Measurements from ENCODE around the gene SOX14. TPM values are rescaled to one million over a fixed set of nuclear protein-coding genes. Genes with fewer than 3 reads are reported as not detected.

SOX14 gene
- total RNA-seq, 1 donor from 2014 or later, result not detected

DNA sequence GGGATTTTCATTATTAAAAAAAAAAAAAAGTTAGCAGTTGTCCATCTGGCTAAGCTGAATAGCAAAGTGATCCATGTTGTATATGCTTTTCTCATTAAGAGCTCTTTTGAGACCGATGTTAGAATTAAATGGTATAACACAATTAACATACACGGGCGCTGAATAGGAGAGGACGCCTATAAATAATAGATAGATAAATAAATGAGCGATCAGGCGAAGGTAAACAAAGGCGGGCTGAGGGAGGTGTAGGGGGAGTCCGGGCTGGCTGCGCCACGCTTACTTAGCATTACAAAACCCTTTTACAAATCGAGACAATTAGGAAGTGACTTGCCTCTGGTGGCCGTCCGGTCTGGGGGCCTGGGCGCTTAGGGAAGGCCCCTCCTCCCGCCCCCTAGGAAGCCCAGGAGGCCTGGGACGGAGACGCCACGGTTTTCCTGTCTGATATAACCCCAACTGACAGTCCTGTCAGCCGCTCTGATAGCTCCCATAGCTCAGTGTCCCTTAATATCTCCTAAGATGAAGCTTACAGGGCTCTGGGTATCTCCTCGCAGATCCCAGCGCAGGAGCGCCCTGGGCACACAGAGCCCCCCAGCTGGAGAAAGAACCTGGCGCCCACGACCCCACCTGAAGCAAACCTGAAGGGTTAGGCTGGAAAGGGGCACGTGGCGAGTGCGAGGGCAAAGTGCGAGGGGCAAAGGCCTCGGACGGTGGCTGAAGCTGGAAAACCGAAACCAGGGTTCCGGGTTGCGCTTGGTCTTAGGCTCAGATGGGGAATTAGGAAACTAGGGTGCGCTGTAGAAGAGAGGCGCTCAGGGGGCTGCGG lies 3.6 kb downstream of the SOX14 start:
- DNase-seq (ENCODE audit: low spot score in 2 of 2) (no peak), FAIRE-seq (no peak)

DNA sequence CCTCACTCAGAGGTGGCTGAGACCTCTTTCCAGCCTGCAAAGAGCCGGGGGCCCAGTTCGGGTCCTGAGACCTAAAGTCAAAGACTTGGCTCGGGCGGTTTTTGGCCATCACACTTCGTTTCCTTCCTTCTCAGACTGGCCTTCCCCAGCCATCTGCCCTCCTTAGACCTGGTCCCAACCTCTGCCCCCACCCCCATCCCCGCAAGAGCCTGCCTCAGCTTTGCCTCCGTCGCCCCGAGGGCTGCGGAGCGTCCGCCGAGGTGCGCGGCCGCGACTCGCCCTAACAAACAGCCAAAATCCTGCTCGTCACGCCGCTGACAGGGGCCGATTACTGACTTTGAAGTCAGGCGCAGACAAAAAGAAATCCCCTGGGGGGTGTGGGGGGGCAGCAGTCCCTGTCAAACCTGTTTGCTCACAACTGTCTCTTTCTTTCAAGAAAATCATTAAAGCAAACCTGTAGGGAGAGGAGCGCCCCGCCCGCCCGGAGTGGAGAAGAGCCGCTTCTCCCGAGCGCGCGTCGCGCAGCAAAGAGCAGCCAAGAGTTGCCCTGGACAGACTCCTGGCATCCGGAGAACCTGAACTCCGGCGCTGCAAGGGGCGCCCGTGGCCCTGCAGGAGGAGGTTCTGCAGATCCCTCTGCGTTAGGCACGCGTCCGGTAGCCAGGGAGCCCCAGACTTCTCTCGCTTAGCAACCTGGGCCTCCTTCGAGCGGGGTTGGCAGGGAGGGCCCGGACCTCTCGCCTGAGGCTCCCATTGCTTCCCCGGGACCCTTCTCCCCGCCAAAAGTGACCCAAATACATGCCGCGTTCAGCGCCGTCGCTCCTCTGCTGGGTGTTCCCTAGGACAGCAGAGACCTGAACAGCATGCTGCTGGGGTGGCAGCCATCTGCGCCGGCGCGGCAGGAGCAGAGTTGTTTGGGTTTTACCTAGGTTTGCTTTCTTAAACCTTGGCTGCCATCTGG lies 4.5 kb downstream of the SOX14 start:
- no peak for FAIRE-seq

DNA sequence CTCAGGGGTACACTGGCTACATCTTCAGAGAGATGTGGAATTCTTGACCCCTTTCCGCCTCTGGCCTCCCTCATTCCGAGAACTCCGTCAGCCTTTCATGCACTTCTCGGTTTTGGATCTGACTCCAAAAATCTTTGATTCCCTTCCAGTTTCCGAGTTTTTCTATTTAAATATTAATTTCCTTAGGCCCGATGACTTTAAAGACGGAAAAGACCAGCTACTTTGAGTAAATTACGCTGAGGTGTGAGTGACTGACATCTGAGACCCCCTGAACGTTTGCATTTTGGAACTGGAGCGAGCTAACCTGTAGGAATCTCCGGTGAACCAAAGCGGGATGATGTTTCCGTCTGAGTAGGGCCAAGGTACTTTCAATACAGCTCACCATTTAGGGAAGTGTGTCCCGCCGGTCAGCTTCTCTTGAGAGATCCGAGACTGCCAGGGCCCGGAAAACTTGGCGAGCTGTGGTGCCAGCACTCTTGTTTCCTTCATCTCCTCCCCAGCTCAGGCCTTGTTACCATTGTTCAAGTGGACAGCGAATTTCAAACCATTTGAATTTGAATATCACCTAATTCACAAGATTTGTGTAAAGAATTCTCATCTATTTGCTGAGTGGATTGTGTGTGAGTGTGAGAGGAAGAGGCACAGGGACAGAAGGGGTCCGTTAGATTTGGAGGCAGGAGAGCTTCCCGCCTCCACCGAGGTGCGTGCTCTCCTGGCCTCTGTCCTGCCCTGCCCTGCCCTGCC lies 5.4 kb downstream of the SOX14 start:
- FAIRE-seq (no peak), DNase-seq (ENCODE audit: low spot score in 2 of 2) (no peak)

More for the DNA sequence above, 4.5 kb downstream of the SOX14 start:
- no peak for DNase-seq (ENCODE audit: low spot score in 2 of 2)

DNA sequence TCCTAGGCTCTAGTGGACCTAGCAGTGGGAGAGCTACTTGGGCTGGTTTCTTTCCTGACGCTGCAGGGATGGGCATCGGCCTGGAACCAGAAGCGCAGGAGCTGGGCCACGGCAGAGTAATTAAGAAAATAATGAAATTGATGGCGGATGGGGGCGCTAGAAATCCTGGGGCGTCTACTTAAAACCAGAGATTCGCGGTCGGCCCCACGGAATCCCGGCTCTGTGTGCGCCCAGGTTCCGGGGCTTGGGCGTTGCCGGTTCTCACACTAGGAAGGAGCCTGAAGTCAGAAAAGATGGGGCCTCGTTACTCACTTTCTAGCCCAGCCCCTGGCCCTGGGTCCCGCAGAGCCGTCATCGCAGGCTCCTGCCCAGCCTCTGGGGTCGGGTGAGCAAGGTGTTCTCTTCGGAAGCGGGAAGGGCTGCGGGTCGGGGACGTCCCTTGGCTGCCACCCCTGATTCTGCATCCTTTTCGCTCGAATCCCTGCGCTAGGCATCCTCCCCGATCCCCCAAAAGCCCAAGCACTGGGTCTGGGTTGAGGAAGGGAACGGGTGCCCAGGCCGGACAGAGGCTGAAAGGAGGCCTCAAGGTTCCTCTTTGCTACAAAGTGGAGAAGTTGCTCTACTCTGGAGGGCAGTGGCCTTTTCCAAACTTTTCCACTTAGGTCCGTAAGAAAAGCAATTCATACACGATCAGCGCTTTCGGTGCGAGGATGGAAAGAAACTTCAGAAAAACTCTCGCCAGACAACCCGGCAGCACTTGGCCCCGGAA lies 6.1 kb downstream of the SOX14 start:
- FAIRE-seq, result no peak
- no peak for DNase-seq (ENCODE audit: low spot score in 2 of 2)

GRCh38 chr3:137770835-137771399 lies 6.8 kb downstream of the SOX14 start:
- no peak for FAIRE-seq
- DNase-seq (ENCODE audit: low spot score in 2 of 2), result no peak

- no peak for FAIRE-seq
- DNase-seq (ENCODE audit: low spot score in 2 of 2), result no peak
Observed at GRCh38 chr3:137771401-137772213, 7.5 kb downstream of the SOX14 start.

- no peak for DNase-seq (ENCODE audit: low spot score in 2 of 2)
- no peak for FAIRE-seq
Observed at GRCh38 chr3:137772214-137772955, 8.3 kb downstream of the SOX14 start.

DNA sequence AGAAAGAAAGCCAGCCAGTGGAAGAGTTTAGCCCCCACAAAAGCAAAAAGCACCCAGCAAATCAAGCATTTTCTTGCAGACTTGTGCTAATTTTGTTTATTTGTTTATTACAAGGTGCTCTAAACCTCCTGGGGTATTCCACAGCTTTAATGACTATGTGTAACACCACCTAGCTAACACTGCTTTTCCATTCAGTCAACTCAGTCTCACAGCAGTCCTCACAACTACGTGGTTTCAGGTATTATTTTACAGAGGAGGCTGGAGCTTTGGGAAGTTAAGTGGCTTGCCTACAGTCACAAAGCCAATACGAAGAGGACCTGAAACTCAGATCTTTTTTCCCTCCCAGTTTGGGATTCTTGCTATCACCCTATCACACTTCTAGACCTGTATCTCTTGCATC lies 14.8 kb downstream of the SOX14 start:
- DNase-seq (ENCODE audit: low spot score in 2 of 2), result no peak
- FAIRE-seq, result no peak

DNA sequence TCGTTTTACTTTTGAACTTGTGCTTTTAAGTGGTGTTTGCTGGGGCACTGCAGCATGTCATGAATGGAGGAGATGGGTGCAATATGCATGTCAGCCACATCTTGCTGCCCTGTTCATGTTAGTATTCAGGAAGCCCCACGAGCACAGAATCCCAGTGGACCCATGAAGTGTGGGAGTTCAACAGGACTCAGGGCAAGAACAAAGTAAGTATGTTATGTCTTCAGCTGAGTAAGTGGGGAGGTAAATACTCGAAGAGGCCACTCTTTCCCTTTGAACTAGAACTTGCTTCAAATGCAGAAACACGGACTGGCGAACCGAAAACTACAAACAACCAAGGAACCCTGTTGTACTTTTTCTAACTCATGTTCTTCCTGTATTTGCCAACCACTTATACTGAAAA lies 23.4 kb downstream of the SOX14 start:
- no peak for FAIRE-seq
- DNase-seq (ENCODE audit: low spot score in 2 of 2), result no peak

DNA sequence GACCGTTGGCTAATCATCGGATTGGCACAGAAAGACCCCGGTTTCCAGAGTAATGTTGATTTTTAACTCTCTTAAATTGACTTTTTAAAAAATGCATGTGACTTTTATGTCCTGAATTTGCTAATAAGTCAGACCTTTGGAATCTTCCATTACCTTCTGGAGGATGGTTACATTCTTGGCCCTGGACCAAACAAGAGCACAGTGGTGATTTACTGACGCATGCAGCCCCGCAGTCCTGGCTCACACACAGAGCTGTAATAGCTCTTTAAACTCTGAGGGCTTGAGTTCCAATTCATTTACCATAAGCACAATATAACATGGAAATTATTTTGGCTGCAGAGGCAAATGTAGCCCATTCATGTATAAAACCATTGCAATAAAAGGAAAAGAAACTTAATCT lies 25.1 kb downstream of the SOX14 start:
- FAIRE-seq (no peak), DNase-seq (ENCODE audit: low spot score in 2 of 2) (no peak)

DNA sequence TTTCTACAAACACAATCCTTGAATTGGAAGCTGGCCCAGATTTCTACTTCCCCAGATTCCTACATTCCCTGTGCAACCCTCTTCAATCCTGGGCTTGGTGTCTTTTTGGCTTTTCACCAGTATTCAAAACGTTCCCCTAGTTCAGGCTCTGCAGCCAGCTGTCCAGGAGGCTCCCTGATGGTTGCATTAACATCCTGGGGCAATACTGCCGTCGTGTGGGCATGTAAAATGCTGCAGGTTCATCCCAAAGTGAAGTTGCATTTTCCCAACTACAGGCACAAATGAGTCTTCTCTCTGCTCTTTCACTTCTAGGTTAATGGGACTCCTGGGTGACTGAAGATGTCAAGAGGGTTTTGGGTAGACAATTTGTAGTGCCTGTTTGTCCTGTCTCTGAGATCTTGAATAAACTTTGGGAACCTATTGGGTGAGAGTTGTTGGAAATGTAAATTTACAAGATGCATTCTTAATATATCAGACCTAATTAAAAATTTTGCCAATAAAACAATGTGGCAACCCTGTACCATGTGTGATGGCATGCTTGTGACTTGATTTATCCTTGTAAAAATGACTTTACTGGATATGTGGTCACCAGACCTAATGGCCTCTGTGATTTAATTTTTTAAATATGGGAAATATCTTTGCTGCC lies 28.6 kb downstream of the SOX14 start:
- DNase-seq (ENCODE audit: low spot score in 2 of 2) (no peak), FAIRE-seq (no peak)

DNA sequence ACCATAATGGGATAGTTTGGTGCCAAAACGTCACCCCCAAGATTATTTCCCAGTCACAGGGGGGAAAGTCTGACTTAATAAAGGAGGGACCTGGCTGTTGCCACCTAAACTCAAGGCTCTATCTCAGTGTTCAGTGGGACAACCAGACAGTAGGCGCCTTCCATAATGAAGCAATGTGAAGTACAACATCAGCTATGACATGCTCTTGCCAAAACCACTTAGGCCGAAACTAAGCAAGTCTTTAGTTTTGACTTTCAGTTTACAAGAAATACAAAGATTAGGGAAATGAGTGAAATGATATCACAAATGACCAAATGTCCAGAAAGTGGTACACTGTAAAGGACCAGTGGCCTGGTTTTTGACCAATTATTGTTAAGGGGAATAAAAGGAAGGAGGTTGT lies 32.9 kb downstream of the SOX14 start:
- DNase-seq (ENCODE audit: low spot score in 2 of 2), result no peak
- no peak for FAIRE-seq

- DNase-seq (ENCODE audit: low spot score in 2 of 2), result no peak
Observed at GRCh38 chr3:137803215-137803614, 39.1 kb downstream of the SOX14 start.

DNA sequence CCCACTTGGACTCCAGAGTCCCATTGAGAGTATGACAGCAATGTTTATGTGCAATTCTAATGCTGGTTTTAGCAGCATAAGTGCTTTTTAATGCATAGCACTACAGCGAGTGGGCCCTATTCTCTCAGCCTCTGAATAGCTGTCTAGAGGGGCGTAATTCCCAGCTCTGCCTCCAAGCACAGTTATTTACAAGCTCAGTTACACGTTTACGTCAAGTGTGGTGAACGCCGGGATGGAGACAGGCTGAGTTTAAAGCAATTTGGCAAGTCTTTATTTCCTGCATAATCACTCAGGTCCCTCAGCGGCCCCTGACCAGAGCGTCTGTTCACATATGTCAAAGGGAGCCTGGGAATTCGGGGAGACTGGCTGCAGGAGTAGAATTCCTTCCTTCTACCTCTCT lies 43.9 kb downstream of the SOX14 start:
- no peak for DNase-seq (ENCODE audit: low spot score in 2 of 2)
- no peak for FAIRE-seq

More at GRCh38 chr3:137803215-137803614, 39.1 kb downstream of the SOX14 start:
- no peak for FAIRE-seq

DNA sequence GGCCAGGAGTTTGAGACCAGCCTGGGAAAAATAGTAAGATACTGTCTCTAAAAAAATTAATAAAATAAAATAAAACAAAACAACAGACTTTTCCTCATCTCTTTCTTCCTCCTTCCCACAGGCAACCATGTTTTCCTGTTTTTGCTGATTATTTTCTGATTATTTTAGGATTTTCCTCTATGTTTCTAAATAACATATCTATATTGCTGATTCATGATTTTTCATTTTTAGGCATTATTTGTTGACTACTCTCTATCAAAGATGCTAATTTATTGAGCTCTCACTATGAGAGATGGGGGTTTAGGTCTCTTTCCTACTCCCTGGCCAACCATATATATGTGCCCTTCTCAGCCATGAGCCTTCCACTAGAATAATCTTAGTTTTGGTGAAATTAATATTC lies 45.4 kb downstream of the SOX14 start:
- no peak for DNase-seq (ENCODE audit: low spot score in 2 of 2)
- FAIRE-seq, result no peak

DNA sequence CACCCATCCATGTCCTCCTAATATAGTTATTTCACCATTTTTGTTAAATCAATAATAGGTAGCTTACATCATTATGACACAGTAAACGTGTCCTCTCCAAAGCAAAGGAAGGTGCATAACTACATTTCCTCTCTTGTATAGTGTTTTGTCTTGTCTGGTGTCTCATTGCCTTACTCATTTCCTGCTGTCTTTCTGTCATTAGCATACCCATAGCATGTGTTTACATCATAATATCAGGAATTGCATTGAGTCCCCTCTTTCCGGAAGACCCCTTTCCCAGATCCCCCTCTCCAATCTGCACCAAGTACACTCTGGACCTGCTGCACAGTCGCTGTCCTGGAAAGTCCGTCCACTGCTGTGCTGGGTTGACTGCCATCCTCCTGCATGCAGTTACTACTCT lies 47.9 kb downstream of the SOX14 start:
- FAIRE-seq, result no peak
- DNase-seq (ENCODE audit: low spot score in 2 of 2), result no peak

GRCh38 chr3:137815251-137815650 lies 51.1 kb downstream of the SOX14 start:
- no peak for DNase-seq (ENCODE audit: low spot score in 2 of 2)

More at GRCh38 chr3:137815251-137815650, 51.1 kb downstream of the SOX14 start:
- no peak for FAIRE-seq
